HG03439 (cell line): ENCODE measurements around the gene OSTC.

Experiments
- ATAC-seq: cut with Tn5 transposase; IDR thresholded peaks from one replicate; pipeline ENCODE4 v1.9.1; 2021; ENCODE audit warnings: mild to moderate bottlenecking, moderate library complexity; ENCODE audit not compliant: unreplicated experiment

Gene OSTC

GRCh38 chr4:108650212-108651013 lies at the start of gene OSTC:
Gene OSTC (plus strand): TSS chr4:108650599. CDS start chr4:108650656, 57 bp downstream.
- ATAC-seq = peak; percentile 98

GRCh38 chr4:108601106-108601505 lies 49.3 kb upstream of the OSTC start:
- no peak for ATAC-seq

GRCh38 chr4:108601532-108601931 lies 48.9 kb upstream of the OSTC start:
- ATAC-seq = no peak

- ATAC-seq = no peak
Measured at GRCh38 chr4:108602163-108602562, 48.2 kb upstream of the OSTC start.

GRCh38 chr4:108607079-108607815 lies 43.2 kb upstream of the OSTC start:
- no peak for ATAC-seq

- no peak for ATAC-seq
Measured at GRCh38 chr4:108611365-108611764, 39.0 kb upstream of the OSTC start.

GRCh38 chr4:108612365-108612764 lies 38.0 kb upstream of the OSTC start:
- ATAC-seq = no peak

- peak; percentile 7 for ATAC-seq
Measured at GRCh38 chr4:108619372-108620100, 30.9 kb upstream of the OSTC start.

- ATAC-seq = peak; percentile 100
Measured at GRCh38 chr4:108620101-108620932, 30.1 kb upstream of the OSTC start, which contains the start of gene RPL34. Gene RPL34 (plus strand): TSS chr4:108620576. CDS start chr4:108621960, 1,384 bp downstream.

- ATAC-seq = no peak
Measured at GRCh38 chr4:108620933-108621905, 29.2 kb upstream of the OSTC start.

GRCh38 chr4:108622022-108622421 lies 28.4 kb upstream of the OSTC start:
- no peak for ATAC-seq

- ATAC-seq = no peak
Measured at GRCh38 chr4:108622828-108623227, 27.6 kb upstream of the OSTC start.

GRCh38 chr4:108624263-108625056 lies 25.9 kb upstream of the OSTC start:
- no peak for ATAC-seq

- no peak for ATAC-seq
Measured at GRCh38 chr4:108626056-108626455, 24.3 kb upstream of the OSTC start.

- no peak for ATAC-seq
Measured at GRCh38 chr4:108628411-108628810, 22.0 kb upstream of the OSTC start.

- no peak for ATAC-seq
Measured at GRCh38 chr4:108635070-108635655, 15.2 kb upstream of the OSTC start.

- no peak for ATAC-seq
Measured at GRCh38 chr4:108636246-108636645, 14.2 kb upstream of the OSTC start.

- ATAC-seq = no peak
Measured at GRCh38 chr4:108637856-108638255, 12.5 kb upstream of the OSTC start.
